Suprapubic skin (tissue), 4 donors: ENCODE measurements around the gene CHTF8.

Source experiments
- EP300 ChIP-seq: sonication (generic); formaldehyde crosslinking; IDR thresholded peaks from one replicate; pipeline ENCODE4 v1.6.1; 2017; ENCODE audit warnings: antibody characterized with exemption
- POLR2AphosphoS5 ChIP-seq, 3 donors: sonication (generic); formaldehyde crosslinking; IDR thresholded peaks; one replicate each; pipeline ENCODE4 v1.6.1; 2017; ENCODE audit warnings: antibody characterized with exemption in 3 of 3

GRCh38 chr16:69176033-69176800, 43.8 kb upstream of the CHTF8 start:
- TF ChIP-seq POLR2AphosphoS5 (IDR thresholded peaks at IDR 0.05) (no peak), EP300 (no peak)
